ENCODE measurements around the gene FBXL5.

The FBXL5 gene

DNA sequence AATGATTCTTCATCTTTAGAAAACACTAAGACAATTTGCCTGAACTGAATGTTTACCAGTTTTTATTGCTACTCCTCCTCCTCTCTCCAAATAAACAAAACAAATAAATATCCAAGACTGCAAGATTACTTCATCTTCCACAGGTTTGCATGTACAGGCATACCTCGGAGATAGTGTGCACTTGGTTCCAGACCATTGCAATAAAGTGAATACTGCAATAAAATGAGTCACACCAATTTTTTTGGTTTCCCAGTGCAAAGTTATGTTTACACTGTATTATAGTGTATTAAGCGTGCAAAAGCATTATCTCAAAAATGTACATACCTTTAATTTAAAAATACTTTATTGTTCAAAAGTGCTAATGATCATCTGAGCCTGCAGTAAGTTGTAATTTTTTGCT lies 53.3 kb downstream of the FBXL5 start:
- no peaks in the 10 kb centered on the region for H3F3A ChIP-seq (ENCODE audit: low read depth)
- no peaks in the 10 kb centered on the region for H3K9me2 ChIP-seq (replicated peaks; ENCODE audit: low read depth, low read length)
- H3K36me3 ChIP-seq (ENCODE audit: insufficient read depth, low read length) = peaks cover 46% of the 10 kb centered on the region
- 0 out of 2 replicates have a peak, but pooled peaks cover 2% of the 10 kb centered on the region for H3K79me2 ChIP-seq (ENCODE audit: insufficient read depth, low read length)
- TF ChIP-seq CTCF (conservative IDR thresholded peaks at IDR 0.05; ENCODE audit: low read length) (no peak), EZH2phosphoT487 (IDR thresholded peaks at IDR 0.05; ENCODE audit: borderline replicate concordance) (no peak)
- no peaks in the 10 kb centered on the region for H4K20me1 ChIP-seq (ENCODE audit: insufficient read depth, low read length, poor library complexity, severe bottlenecking)
- no peak overlapping the region for H3K4me2 ChIP-seq (ENCODE audit: low read depth, low read length, poor library complexity, severe bottlenecking)
- H3K9ac ChIP-seq (ENCODE audit: low read depth, low read length, poor library complexity, severe bottlenecking) = no peak overlapping the region
- H2AFZ ChIP-seq (ENCODE audit: low read length) = no peak overlapping the region
- no peaks in the 10 kb centered on the region for H3K27me3 ChIP-seq (ENCODE audit: insufficient read depth, low read length, poor library complexity, severe bottlenecking)
- H3K9me3 ChIP-seq (ENCODE audit: insufficient read depth, low read depth, low read length) = peaks cover 4% of the 10 kb centered on the region; the same call in 1 of the 2 replicates
- H3K4me3 ChIP-seq (ENCODE audit: low read length, poor library complexity, severe bottlenecking) = no peak overlapping the region
- H3K4me1 ChIP-seq (ENCODE audit: insufficient read depth, low read length, poor library complexity, severe bottlenecking) = no peaks in the 10 kb centered on the region

GRCh38 chr4:15600176-15600575 lies 55.0 kb downstream of the FBXL5 start:
- Histone ChIP-seq H3K4me2 (ENCODE audit: low read depth, low read length, poor library complexity, severe bottlenecking) (no peak overlapping the region), H3F3A (ENCODE audit: low read depth) (no peaks in the 10 kb centered on the region), H2AFZ (ENCODE audit: low read length) (no peak overlapping the region), H4K20me1 (ENCODE audit: insufficient read depth, low read length, poor library complexity, severe bottlenecking) (no peaks in the 10 kb centered on the region), H3K4me1 (ENCODE audit: insufficient read depth, low read length, poor library complexity, severe bottlenecking) (no peaks in the 10 kb centered on the region), H3K9ac (ENCODE audit: low read depth, low read length, poor library complexity, severe bottlenecking) (no peak overlapping the region), H3K36me3 (ENCODE audit: insufficient read depth, low read length) (peaks cover 33% of the 10 kb centered on the region), H3K4me3 (ENCODE audit: low read length, poor library complexity, severe bottlenecking) (no peak overlapping the region), H3K27me3 (ENCODE audit: insufficient read depth, low read length, poor library complexity, severe bottlenecking) (no peaks in the 10 kb centered on the region), H3K9me3 (ENCODE audit: insufficient read depth, low read depth, low read length) (peaks cover 4% of the 10 kb centered on the region; the same call in 1 of the 2 replicates), H3K79me2 (ENCODE audit: insufficient read depth, low read length) (no peaks in the 10 kb centered on the region), H3K9me2 (replicated peaks; ENCODE audit: low read depth, low read length) (no peaks in the 10 kb centered on the region)
- TF ChIP-seq EZH2phosphoT487 (IDR thresholded peaks at IDR 0.05; ENCODE audit: borderline replicate concordance) = no peak
- TF ChIP-seq CTCF (conservative IDR thresholded peaks at IDR 0.05; ENCODE audit: low read length) = no peak

- peaks cover 4% of the 10 kb centered on the region; the same call in 1 of the 2 replicates for H3K9me3 ChIP-seq (ENCODE audit: insufficient read depth, low read depth, low read length)
- no peaks in the 10 kb centered on the region for H3K9me2 ChIP-seq (replicated peaks; ENCODE audit: low read depth, low read length)
- no peak overlapping the region for H3K4me3 ChIP-seq (ENCODE audit: low read length, poor library complexity, severe bottlenecking)
- H3K9ac ChIP-seq (ENCODE audit: low read depth, low read length, poor library complexity, severe bottlenecking) = no peak overlapping the region
- H3K4me1 ChIP-seq (ENCODE audit: insufficient read depth, low read length, poor library complexity, severe bottlenecking) = no peaks in the 10 kb centered on the region
- TF ChIP-seq EZH2phosphoT487 (IDR thresholded peaks at IDR 0.05; ENCODE audit: borderline replicate concordance) (no peak), CTCF (conservative IDR thresholded peaks at IDR 0.05; ENCODE audit: low read length) (no peak)
- no peaks in the 10 kb centered on the region for H4K20me1 ChIP-seq (ENCODE audit: insufficient read depth, low read length, poor library complexity, severe bottlenecking)
- no peaks in the 10 kb centered on the region for H3K27me3 ChIP-seq (ENCODE audit: insufficient read depth, low read length, poor library complexity, severe bottlenecking)
- peaks cover 17% of the 10 kb centered on the region for H3K36me3 ChIP-seq (ENCODE audit: insufficient read depth, low read length)
- no peak overlapping the region for H3K4me2 ChIP-seq (ENCODE audit: low read depth, low read length, poor library complexity, severe bottlenecking)
- no peaks in the 10 kb centered on the region for H3K79me2 ChIP-seq (ENCODE audit: insufficient read depth, low read length)
- H2AFZ ChIP-seq (ENCODE audit: low read length) = no peak overlapping the region
- H3F3A ChIP-seq (ENCODE audit: low read depth) = no peaks in the 10 kb centered on the region
These were observed 56.5 kb downstream of the FBXL5 start for GRCh38 chr4:15598644-15599043.
